Natural killer cell (primary cell): ENCODE data around the gene ANKRD6. TPM values are rescaled to one million over a fixed set of nuclear protein-coding genes. Genes with fewer than 3 reads are reported as not detected.

ENCODE experiments used
- ATAC-seq, 3 donors: fragments of 150-1000 bp in 2 of 3; fragments of 200-7000 bp in 1 of 3; cut with Tn5 transposase; 1 replicate in 1 of 3; 2 replicates in 2 of 3; pipeline ENCODE4 v1.10.0; 2021; ENCODE audit warnings: mild to moderate bottlenecking in 2 of 3, moderate library complexity in 2 of 3
- DNase-seq, 2 donors: peaks; one replicate each; pipeline versions ENCODE4 v3.0.0 to v3.0.0-alpha.2; 2013 to 2021; ENCODE audit warnings: mixed read lengths in 1 of 2
- H3K27ac ChIP-seq: one replicate; pipeline ENCODE4 v1.5.1; 2013; ENCODE audit warnings: mild to moderate bottlenecking, low read length
- H3K27me3 ChIP-seq: one replicate; pipeline ENCODE4 v1.6.1; 2013; ENCODE audit warnings: low read length; ENCODE audit not compliant: control insufficient read depth, insufficient read depth
- H3K36me3 ChIP-seq: one replicate; pipeline ENCODE4 v1.6.1; 2013; ENCODE audit warnings: low read length; ENCODE audit not compliant: control insufficient read depth, insufficient read depth
- H3K4me1 ChIP-seq: one replicate; pipeline ENCODE4 v1.6.1; 2013; ENCODE audit warnings: low read length; ENCODE audit not compliant: control insufficient read depth, insufficient read depth
- H3K4me3 ChIP-seq: one replicate; pipeline ENCODE4 v1.5.1; 2013; ENCODE audit warnings: low read length
- H3K9me3 ChIP-seq: one replicate; pipeline ENCODE4 v1.6.1; 2013; ENCODE audit warnings: low read length; ENCODE audit not compliant: control insufficient read depth, insufficient read depth
- H3K27ac Mint-ChIP-seq, 2 donors: one replicate each; pipeline ENCODE4 v1.8.0; 2022; ENCODE audit warnings: mild to moderate bottlenecking in 2 of 2, mixed read lengths in 2 of 2, moderate library complexity in 1 of 2
- H3K27me3 Mint-ChIP-seq, 2 donors: one replicate each; pipeline ENCODE4 v1.8.0; 2022; ENCODE audit warnings: low read depth in 2 of 2, mixed read lengths in 2 of 2
- H3K36me3 Mint-ChIP-seq: one replicate; pipeline ENCODE4 v1.8.0; 2022; ENCODE audit warnings: mixed read lengths
- H3K4me1 Mint-ChIP-seq, 2 donors: one replicate each; pipeline ENCODE4 v1.8.0; 2022; ENCODE audit warnings: mixed read lengths in 2 of 2
- H3K4me3 Mint-ChIP-seq: one replicate; pipeline ENCODE4 v1.8.0; 2022; ENCODE audit warnings: mild to moderate bottlenecking, moderate library complexity, mixed read lengths
- H3K9me3 Mint-ChIP-seq, 2 donors: one replicate each; pipeline ENCODE4 v1.8.0; 2022; ENCODE audit warnings: mixed read lengths in 2 of 2
- WGBS: methylation state at CpG from one replicate; pipeline ENCODE4 v1.1.7; 2013; ENCODE audit warnings: missing lambda C conversion rate; ENCODE audit not compliant: insufficient coverage; 5-methylcytosine and 5-hydroxymethylcytosine counted together
- intact Hi-C: fragments of 100-400 bp; cut with micrococcal nuclease; formaldehyde crosslinking; loops from one replicate; pipeline ENCODE4 v1.14.2; 2022
- total RNA-seq, 4 donors: library from RNA; stranded (reverse); fragments of 120-200 nt in 1 of 4; gene quantifications; one replicate each; pipeline versions ENCODE4 v1.2.3 to v1.2.4, GENCODE V29; 2013 to 2022
- TF ChIP-seq, protein P1 (sequence below): fragments of 200-600 bp; IDR thresholded peaks from one replicate; pipeline ENCODE4 v1.8.0; 2022; ENCODE audit warnings: antibody characterized with exemption

Gene ANKRD6
- total RNA-seq, 3 donors from 2014 or later (not counting 1 experiment from before 2014, with no cell fraction given), result 4.5 to 9.0 (median 4.6) TPM

DNA sequence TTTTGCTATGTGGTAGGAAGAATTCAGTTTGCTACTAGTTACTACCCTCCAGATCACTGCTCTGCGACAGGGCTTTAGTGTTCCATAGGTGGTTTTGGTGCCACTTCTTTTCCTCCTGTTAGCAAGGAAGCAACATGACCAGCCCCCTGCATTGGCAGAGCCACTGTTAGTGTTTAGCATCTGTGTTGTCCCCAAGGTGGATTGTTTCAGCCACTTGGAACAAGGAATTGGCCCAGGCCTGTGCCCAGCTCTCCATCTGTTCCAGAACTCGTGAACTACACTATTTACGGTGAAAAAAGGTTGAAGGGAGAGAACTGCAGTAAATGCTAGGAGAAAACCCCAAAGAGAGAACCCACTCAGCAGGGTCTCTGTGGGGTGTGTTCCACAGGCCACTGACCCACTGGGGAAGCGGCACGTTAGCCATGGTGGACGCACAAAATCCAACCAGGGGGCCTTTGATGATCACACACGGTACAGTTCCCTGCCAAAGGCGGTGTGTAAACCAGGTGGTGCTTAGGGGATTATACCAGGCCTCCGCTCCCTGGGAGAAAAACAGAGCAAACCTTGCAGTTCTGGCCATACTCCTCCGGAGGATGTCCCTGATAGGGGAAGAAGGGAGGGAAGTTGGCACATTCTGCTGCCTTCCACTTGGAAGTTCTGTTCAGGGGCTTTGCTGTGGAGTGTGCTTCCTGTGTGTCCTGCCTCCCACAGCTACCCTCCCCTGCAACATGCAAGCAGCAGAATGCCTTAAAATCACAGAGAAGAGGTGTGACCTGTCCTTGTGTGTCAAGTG is 133.3 kb downstream of the ANKRD6 start:
- Mint-ChIP-seq H3K36me3 (no peaks in the 10 kb centered on the region), H3K4me3 (no peak overlapping the region), H3K27ac (no peak overlapping the region), H3K4me1 (no peaks in the 10 kb centered on the region), H3K27me3 (no peaks in the 10 kb centered on the region), H3K9me3 (no peaks in the 10 kb centered on the region)
- TF ChIP-seq, protein P1, sequence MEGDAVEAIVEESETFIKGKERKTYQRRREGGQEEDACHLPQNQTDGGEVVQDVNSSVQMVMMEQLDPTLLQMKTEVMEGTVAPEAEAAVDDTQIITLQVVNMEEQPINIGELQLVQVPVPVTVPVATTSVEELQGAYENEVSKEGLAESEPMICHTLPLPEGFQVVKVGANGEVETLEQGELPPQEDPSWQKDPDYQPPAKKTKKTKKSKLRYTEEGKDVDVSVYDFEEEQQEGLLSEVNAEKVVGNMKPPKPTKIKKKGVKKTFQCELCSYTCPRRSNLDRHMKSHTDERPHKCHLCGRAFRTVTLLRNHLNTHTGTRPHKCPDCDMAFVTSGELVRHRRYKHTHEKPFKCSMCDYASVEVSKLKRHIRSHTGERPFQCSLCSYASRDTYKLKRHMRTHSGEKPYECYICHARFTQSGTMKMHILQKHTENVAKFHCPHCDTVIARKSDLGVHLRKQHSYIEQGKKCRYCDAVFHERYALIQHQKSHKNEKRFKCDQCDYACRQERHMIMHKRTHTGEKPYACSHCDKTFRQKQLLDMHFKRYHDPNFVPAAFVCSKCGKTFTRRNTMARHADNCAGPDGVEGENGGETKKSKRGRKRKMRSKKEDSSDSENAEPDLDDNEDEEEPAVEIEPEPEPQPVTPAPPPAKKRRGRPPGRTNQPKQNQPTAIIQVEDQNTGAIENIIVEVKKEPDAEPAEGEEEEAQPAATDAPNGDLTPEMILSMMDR, result no peak
- H3K27ac ChIP-seq, result no peak overlapping the region
- 97% methylated on average over 10 of the region's 10 CpGs for WGBS
- intact Hi-C loops, result no loop called here
- ATAC-seq (no peak), DNase-seq (no peak)
- no peaks in the 10 kb centered on the region for H3K9me3 ChIP-seq
- no peaks in the 10 kb centered on the region for H3K27me3 ChIP-seq
- H3K4me3 ChIP-seq, result no peak overlapping the region
- H3K4me1 ChIP-seq, result no peaks in the 10 kb centered on the region
- H3K36me3 ChIP-seq, result no peaks in the 10 kb centered on the region

DNA sequence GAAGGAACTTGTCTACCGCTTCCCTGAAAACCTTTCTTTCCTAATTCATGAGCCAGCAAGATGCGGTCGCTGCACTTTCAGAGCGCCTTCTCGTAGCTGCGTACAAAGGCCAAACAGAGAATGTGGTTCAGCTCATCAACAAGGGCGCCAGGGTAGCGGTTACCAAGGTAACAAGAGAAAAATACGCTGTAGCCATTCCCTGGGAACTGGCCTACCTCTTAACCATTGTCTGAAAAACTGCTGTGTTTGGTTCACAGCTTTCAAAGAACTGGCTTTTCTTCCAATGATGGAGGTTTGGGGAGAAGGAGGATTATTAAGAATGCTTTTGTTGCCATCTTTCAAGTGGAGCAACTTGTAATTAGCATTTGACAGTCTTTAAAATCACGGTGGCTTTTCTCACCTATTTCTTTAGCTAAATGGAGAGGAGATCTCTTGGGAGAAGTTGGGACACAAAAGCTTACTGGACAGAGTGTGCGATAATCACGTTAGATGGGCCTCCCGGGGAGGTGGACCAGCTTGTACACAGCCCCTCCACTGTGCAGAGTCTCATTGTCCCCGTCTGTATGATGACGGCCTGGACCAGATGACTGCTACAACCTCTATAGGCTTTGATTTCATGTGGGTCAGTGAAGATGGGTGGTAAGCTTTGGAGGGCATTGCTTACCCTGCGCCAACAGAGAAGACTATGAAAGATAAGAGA is 134.1 kb downstream of the ANKRD6 start:
- H3K27ac Mint-ChIP-seq, result no peak overlapping the region
- DNase-seq (no peak), ATAC-seq (no peak)
- no peaks in the 10 kb centered on the region for H3K36me3 ChIP-seq
- H3K4me1 ChIP-seq, result no peaks in the 10 kb centered on the region
- intact Hi-C loops, result no loop called here
- H3K27me3 ChIP-seq, result no peaks in the 10 kb centered on the region
- no peak overlapping the region for H3K4me3 Mint-ChIP-seq
- H3K27ac ChIP-seq, result no peak overlapping the region
- no peaks in the 10 kb centered on the region for H3K9me3 Mint-ChIP-seq
- H3K4me3 ChIP-seq, result no peak overlapping the region
- no peaks in the 10 kb centered on the region for H3K4me1 Mint-ChIP-seq
- 94% methylated on average over 16 of the region's 16 CpGs for WGBS
- TF ChIP-seq, protein P1, result no peak
- H3K9me3 ChIP-seq, result no peaks in the 10 kb centered on the region
- no peaks in the 10 kb centered on the region for H3K27me3 Mint-ChIP-seq
- no peaks in the 10 kb centered on the region for H3K36me3 Mint-ChIP-seq

DNA sequence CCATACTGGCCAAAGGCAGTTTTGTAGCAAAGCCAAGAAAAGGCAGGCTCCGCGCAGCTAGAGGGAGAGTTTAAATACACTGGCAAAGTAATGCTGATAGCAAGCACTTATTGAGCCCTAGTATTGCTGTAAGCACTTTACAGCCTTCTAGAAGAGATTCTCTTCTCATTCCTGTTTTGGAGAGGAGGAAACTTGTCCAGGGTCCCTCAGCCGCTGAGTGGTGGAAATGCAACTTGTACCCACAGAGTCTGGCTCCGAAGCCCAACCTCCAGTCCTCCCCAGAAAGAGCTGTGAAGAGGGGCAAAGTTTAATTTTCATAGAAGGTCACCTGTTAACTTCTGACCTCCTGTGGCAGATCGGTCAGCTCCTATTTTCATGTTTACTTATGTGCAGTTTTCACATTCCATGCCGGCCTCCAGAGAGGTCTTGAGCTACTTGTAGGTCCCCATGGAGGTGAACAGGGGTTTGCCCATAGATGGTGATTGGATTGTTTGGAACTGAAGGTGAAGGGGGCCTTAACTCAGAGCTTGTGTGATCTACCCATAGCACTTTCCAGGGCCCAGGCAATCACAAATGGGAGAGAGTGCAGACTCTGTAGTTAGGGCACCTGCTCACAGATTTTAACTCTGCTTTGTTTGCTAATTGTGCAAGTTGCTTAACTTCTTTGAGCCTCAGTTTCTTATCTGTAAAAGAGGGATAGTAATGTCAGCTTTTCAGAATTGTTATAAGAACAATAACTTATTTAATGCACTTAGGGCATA is 134.9 kb downstream of the ANKRD6 start:
- 97% methylated on average over 6 of the region's 6 CpGs for WGBS
- Mint-ChIP-seq H3K4me1 (no peaks in the 10 kb centered on the region), H3K27me3 (no peaks in the 10 kb centered on the region), H3K36me3 (no peaks in the 10 kb centered on the region), H3K4me3 (no peak overlapping the region), H3K27ac (no peak overlapping the region), H3K9me3 (no peaks in the 10 kb centered on the region)
- Histone ChIP-seq H3K4me1 (no peaks in the 10 kb centered on the region), H3K4me3 (no peak overlapping the region), H3K36me3 (no peaks in the 10 kb centered on the region), H3K27me3 (no peaks in the 10 kb centered on the region), H3K9me3 (no peaks in the 10 kb centered on the region), H3K27ac (no peak overlapping the region)
- ATAC-seq (no peak), DNase-seq (no peak)
- TF ChIP-seq, protein P1, result no peak
- intact Hi-C loops, result no loop called here
